Measurements from ENCODE around the gene HDAC7. TPM values are rescaled to one million over a fixed set of nuclear protein-coding genes. Genes with fewer than 3 reads are reported as not detected.

Gene HDAC7
- total RNA-seq, 1 experiment from 2014 or later: 71.2 TPM

GRCh38 chr12:47783821-47784819 lies 35.6 kb downstream of the HDAC7 start:
- Mint-ChIP-seq H3K27me3 (ENCODE audit: insufficient read depth, unreplicated experiment) (no peaks in the 10 kb centered on the region), H3K9me3 (ENCODE audit: unreplicated experiment) (no peaks in the 10 kb centered on the region), H3K36me3 (ENCODE audit: insufficient read depth, unreplicated experiment) (peaks cover 68% of the 10 kb centered on the region), H3K4me3 (ENCODE audit: unreplicated experiment) (no peak overlapping the region), H3K27ac (ENCODE audit: unreplicated experiment) (no peak overlapping the region), H3K4me1 (ENCODE audit: low read depth, unreplicated experiment) (no peaks in the 10 kb centered on the region)
- Histone ChIP-seq H3K27me3 (replicated peaks; ENCODE audit: control insufficient read depth, insufficient read depth, low read length) (no peaks in the 10 kb centered on the region), H3K9me3 (no peaks in the 10 kb centered on the region), H3K4me3 (ENCODE audit: low read depth, low read length) (no peak overlapping the region), H3K4me1 (no peaks in the 10 kb centered on the region; the same call in 1 of the 2 replicates), H3K36me3 (ENCODE audit: control insufficient read depth, insufficient read depth, low read length) (peaks cover 5% of the 10 kb centered on the region)
- CTCF ChIA-PET: no interaction called here
- TF ChIP-seq, protein P1, sequence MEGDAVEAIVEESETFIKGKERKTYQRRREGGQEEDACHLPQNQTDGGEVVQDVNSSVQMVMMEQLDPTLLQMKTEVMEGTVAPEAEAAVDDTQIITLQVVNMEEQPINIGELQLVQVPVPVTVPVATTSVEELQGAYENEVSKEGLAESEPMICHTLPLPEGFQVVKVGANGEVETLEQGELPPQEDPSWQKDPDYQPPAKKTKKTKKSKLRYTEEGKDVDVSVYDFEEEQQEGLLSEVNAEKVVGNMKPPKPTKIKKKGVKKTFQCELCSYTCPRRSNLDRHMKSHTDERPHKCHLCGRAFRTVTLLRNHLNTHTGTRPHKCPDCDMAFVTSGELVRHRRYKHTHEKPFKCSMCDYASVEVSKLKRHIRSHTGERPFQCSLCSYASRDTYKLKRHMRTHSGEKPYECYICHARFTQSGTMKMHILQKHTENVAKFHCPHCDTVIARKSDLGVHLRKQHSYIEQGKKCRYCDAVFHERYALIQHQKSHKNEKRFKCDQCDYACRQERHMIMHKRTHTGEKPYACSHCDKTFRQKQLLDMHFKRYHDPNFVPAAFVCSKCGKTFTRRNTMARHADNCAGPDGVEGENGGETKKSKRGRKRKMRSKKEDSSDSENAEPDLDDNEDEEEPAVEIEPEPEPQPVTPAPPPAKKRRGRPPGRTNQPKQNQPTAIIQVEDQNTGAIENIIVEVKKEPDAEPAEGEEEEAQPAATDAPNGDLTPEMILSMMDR (IDR thresholded peaks at IDR 0.05; ENCODE audit: insufficient read depth in 1 of 2, low read depth in 1 of 2, low read length in 1 of 2, severe bottlenecking in 1 of 2, unreplicated experiment in 1 of 2): no peak
- POLR2A ChIA-PET: interaction anchor here (0.5 kb wide), 1 partner anchor 1708 kb away, joined by 3 read pairs; no protein-coding TSS in a partner anchor
- no TSS peak for BruUV-seq (replicated peaks)
- no peak for DNase-seq
- intact Hi-C loops (cut with micrococcal nuclease; ENCODE audit: unreplicated experiment): no loop called here

DNA sequence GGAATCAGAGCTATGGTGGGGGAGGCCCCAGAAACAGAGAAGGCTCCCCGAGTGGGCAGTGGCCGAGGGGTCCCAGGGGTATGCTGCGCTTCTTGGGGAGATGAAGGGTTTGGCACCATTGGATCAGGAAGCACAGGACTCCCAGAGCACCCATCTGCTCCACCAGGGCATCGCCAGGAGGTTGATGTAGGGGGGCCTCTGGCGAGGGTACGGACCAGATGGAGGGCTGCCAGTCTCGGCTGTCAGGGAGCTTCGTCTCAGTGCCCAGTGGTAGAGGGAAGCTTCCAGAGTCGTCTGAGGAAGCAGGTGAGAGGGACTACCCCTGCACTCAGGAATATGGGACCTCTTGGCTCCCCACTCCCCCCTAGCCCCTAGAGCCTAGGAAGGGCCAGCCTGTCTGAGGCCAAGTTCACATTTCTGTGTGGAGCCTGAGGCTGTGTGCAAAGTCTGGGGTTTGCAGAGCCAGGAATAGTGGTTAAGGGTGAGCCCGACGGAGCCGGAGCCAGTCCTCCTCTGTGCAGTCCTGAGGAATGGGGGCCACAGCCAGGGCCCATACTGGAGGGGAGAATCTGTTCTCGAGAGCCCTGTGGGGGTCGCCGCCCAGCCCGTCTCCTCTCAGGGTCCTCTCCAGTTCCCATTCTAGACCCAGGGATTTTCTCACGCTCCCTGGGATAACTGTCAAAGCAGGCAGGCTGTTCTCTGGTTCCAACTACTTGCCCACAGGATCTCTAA lies 36.5 kb downstream of the HDAC7 start:
- intact Hi-C loops (cut with micrococcal nuclease; ENCODE audit: unreplicated experiment): no loop called here
- H3K27ac Mint-ChIP-seq (ENCODE audit: unreplicated experiment): no peak overlapping the region

More for the DNA sequence above, 36.5 kb downstream of the HDAC7 start:
- H3K4me3 Mint-ChIP-seq (ENCODE audit: unreplicated experiment): no peak overlapping the region
- H3K36me3 Mint-ChIP-seq (ENCODE audit: insufficient read depth, unreplicated experiment): peaks cover 73% of the 10 kb centered on the region
- DNase-seq: no peak
- no peaks in the 10 kb centered on the region for H3K27me3 Mint-ChIP-seq (ENCODE audit: insufficient read depth, unreplicated experiment)
- ChIA-PET POLR2A (interaction anchor here (0.5 kb wide), 1 partner anchor 1709 kb away, joined by 3 read pairs; no protein-coding TSS in a partner anchor), CTCF (interaction anchor here (12.0 kb wide), 1 partner anchor 40 kb away, joined by 171 read pairs; no protein-coding TSS in a partner anchor)
- no peaks in the 10 kb centered on the region; the same call in 1 of the 2 replicates for H3K4me1 ChIP-seq
- TF ChIP-seq, protein P1 (IDR thresholded peaks at IDR 0.05; ENCODE audit: insufficient read depth in 1 of 2, low read depth in 1 of 2, low read length in 1 of 2, severe bottlenecking in 1 of 2, unreplicated experiment in 1 of 2): no peak
- peaks cover 4% of the 10 kb centered on the region for H3K36me3 ChIP-seq (ENCODE audit: control insufficient read depth, insufficient read depth, low read length)
- no peak overlapping the region for H3K4me3 ChIP-seq (ENCODE audit: low read depth, low read length)
- no peaks in the 10 kb centered on the region for H3K4me1 Mint-ChIP-seq (ENCODE audit: low read depth, unreplicated experiment)
- H3K9me3 Mint-ChIP-seq (ENCODE audit: unreplicated experiment): no peaks in the 10 kb centered on the region
- BruUV-seq (replicated peaks): TSS peak; percentile 22
- H3K27me3 ChIP-seq (replicated peaks; ENCODE audit: control insufficient read depth, insufficient read depth, low read length): no peaks in the 10 kb centered on the region
- H3K9me3 ChIP-seq: no peaks in the 10 kb centered on the region

Data from Caco-2 (cell line).